C4-2B (cell line): Measurements from ENCODE around the gene TEX11.
"Not testable (repeated sequence)": the region's sequence is repeated elsewhere in the genome, so short reads cannot be mapped to it uniquely, and the experiment has no call there.

Source experiments
- CTCF ChIP-seq: fragments of 450-650 bp; conservative IDR thresholded peaks from 2 replicates; pipeline ENCODE4 v1.5.1; 2017; ENCODE audit warnings: mild to moderate bottlenecking
- ZFX ChIP-seq: fragments of 450-650 bp; IDR thresholded peaks from 2 replicates; pipeline ENCODE4 v1.6.1; 2017

- TF ChIP-seq CTCF, ZFX: not testable (repeated sequence)
Measured at GRCh38 chrX:70796742-70797141, 111.8 kb downstream of the TEX11 start.
